Glomerular visceral epithelial cell (primary cell): ENCODE data around the gene HAVCR2.

Source experiments
- DNase-seq: peaks from one replicate; pipeline ENCODE4 v3.0.0-alpha.2; 2016; ENCODE audit errors: extremely low spot score

Gene HAVCR2

DNA sequence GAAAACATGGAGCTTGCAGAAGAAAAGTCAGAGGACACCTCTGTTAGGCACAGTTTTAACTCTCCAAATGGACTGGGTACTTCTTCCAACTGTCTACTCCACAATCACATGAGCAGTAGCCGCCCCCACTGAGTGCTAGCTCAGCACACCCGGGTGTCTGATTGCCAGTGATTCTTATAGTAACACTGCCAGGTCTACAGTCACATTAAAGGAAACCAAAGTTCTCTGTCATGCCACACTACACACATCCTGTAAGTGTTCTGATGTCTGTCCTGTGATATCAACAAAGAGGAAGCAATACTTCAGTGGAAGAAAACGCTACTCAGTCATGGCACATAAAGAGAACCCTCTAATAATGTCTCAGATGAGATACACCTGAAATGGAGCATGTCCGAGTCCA, at the start of gene HAVCR2:
TSS of gene HAVCR2 (minus strand) at position 69 of the 400 bp plus-strand sequence. CDS start at position 8, 61 bp downstream.
- peak; percentile 38 for DNase-seq

DNA sequence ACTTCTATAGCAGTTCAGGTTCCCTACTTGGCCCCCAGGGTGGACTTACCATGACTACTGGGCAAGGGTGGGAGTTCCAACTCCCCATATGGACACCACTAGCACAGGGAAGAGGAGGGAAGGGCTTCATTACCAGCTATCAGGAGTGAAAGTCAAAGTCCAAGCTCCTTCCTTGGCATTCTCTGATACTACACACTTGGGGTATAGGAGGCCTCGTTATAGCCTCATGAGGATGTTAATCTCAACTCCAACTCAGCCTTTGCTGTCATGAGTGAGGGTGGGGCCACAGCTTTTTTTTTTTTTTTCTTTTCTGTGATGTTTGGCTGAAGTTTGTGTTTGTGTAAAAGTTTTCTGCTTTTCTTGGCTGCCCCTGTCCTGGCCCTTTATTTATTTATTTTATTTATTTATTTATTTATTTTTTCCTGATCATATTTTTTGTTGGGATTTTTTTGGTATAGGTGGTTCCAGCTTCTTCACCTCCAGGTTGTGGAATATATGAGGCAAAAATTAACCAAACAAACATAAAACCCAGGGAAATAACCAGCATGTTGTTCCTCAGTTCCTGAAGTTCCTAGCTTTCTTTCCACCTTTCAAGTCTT, 48.5 kb upstream of the HAVCR2 start:
- no peak for DNase-seq

DNA sequence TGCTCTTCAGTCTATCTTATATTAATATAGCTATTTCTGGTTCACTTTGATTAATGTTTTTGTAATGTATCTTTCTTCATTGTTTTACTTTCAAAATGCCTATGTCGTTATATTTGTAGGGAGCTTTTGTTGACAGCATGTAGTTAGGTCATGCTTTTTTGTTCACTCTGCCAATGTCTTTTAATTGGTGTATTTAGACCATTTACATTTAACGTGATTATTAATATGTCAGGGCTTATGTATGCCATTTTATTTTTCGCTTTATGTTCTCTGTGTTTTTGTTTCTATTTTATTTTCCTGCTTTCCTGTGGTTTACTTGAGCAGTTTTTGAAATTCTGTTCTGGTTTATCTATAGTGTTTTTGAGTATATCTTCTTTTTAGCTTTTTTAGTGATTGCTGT, 46.5 kb upstream of the HAVCR2 start:
- DNase-seq = no peak

DNA sequence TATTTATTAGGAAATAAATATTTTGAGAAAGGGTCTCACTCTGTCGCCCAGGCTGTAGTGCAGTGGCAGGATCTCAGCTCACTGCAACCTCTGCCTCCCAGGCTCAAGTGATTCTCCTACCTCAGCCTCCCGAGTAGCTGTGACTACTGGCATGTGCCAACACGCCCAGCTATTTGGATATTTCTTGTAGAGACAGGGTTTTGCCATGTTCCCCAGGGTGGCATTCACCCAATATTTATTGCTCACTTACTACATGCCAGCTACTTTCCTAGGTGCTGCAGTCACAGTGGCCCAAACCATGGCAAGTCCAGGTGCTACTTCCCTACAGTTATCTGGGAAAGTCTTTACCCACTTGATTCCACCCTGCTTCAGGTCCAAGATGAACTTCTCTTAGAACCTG, 42.2 kb upstream of the HAVCR2 start:
- DNase-seq = no peak

DNA sequence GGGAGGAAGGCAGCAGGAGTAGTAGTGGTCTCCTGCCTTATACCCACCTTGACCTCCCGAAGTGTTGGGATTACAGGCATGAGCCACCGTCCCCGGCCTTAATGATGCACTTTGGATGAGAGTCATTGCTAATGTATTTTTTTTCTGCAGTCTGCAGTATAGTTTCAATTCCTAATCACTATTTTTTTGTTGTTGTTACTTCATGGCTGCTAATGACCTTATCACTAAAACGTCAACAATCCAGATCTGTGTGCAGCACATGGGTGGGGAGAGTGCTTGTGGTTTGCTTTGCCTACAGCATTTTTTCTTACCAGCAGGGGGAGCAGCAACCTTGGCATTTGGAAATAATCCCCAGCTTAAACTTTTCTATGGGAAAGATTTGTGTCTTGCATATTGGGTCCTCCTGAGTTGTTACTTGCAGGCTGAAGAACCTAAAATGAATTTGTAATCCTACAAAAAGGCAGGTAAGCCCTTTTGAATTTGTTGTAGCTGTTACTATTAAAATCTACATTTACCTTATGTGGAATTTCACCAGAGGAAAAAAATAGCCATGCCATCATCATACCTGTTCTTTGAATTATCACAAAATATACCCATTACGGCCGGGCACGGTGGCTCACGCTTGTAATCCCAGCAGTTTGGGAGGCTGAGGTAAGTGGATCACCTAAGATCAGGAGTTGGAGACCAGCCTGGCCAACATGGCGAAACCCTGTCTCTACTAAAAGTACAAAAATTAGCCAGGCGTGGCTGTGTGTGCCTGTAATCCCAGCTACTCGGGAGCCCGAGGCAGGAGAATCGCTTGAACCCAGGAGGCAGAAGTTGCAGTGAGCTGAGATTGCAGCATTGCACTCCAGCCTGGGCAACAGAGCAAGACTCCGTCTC, 40.1 kb upstream of the HAVCR2 start:
- peak; percentile 78 for DNase-seq

DNA sequence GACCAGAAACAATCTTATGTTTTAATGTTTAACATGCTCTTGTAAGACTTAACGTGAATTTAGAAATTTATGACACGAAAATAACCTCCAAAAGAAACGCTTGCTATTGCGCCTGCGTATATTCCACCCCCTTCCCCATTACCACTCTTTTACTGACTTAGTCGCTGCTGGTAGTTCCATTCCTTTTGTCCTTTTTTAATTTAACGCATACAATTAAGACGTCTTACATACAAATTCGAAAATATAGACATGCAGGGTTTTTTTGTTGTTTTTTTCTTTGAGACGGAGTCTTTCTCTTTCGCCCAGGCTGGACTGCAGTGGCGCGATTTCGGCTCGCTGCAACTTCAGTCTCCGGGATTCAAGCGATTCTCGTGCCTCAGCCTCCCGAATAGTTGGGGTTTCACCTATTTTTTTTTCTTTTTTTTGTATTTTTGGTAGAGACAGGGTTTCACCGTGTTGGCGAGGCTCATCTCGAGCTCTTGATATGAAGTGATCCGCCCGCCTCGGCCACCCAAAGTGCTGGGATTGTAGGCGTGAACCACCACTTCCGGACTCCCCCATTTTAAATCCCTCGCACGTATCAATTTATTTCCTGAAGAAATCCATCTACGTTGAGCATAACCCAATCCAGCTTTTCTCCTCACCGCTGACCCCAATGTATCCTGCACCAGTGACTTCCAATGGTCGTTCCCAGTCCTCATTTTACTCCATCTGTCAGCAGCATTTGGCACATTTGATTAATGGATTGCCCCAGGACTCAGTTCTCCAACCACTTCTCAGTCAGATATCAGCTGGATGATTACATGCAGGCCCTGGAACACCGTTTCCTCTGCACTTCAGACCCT, 34.5 kb upstream of the HAVCR2 start:
- peak; percentile 33 for DNase-seq

DNA sequence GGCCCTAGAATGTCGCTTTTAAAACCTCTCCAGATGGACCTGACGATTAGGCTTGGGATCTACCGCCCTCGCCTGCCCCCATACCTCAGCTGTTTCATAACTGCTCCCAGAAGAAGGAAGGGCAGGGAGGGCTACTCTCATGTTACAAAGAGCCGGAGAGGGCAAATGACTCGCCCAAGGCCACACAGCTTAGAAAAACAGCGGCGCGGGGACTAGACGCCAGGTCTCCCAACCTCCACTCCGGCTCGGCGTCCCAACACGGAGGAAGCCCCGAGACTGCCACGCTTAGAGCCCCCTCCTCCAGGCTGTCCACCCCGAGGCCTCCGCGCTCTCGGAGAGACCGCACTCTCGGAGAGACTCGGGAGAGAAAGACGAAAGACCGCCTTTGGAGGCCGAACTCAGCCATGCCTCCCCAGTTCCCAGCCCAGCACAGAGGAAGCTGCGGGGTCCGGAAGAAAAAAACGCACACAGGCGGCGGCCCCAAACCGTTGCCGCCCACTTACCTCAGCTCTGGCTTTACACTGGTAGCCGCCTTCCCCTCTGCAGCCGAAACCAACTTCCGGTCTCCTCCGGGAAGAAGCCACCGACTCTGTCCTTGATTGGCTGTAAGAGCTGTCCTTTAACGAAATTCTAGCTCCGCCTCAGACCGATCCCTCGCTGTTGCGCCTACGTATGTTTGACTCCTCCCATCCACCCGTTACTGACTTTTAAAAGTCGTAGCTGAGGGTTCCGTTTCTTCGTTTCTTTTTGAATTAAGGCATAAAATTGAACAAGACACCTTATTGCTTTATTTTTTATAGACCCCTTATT, 33.7 kb upstream of the HAVCR2 start, which contains the start of gene MED7:
TSS of gene MED7 (minus strand) at position 549 of the 810 bp plus-strand sequence. CDS start 3,434 bp downstream, outside the sequence.
- peak; percentile 100 for DNase-seq

DNA sequence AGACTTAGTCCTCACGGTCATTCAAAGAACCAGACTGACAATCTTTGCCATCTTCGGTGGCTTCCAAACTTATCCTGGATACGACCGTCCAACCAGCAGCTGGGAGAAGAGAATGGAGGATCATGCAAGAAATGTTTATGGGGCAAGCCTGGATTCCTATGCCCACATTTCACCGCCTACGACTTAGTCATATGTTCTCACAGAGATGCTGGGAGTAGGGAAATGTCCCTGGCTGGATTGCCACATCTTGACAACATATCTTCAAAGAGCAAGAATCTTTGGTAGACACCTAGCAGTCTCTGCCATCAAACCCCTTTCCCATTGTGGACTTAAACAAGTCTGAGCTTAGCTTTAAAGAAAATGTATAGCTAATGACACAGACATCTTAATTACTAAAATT, 28.8 kb upstream of the HAVCR2 start:
- DNase-seq = no peak

DNA sequence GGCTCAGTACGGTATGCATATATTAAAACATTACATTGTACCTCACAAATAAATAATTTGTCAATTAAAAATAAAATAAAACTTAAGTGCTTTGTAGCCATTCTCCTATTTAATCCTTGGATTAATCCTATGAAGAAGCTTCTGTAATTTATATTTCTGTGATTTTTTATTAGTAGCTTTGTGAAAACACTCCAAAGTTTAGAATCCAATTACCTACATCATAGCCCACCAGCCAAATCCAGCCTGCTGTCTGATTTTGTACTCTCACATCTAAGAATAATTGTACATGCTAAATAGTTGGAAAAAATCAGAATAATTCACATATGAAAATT, 23.4 kb upstream of the HAVCR2 start:
- DNase-seq = no peak

DNA sequence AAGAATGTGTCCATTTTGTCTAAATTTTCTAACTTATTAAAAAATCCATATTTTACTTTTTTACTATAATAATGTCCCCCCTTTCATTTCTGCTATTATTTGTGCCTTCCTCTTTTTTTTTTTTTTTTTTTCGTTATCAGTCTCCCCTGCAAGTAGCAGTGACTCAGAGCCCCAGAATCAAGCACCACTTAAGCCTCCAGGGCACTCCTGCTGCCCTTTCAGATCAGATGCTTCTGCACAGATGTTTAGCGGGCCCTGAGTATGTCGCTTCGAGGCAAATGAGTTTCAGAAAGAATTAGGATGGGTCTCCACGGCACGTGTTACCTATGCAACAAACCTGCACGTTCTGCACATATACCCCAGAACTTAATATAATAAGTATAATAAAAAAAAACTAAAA, 22.1 kb upstream of the HAVCR2 start:
- DNase-seq = peak; percentile 43

DNA sequence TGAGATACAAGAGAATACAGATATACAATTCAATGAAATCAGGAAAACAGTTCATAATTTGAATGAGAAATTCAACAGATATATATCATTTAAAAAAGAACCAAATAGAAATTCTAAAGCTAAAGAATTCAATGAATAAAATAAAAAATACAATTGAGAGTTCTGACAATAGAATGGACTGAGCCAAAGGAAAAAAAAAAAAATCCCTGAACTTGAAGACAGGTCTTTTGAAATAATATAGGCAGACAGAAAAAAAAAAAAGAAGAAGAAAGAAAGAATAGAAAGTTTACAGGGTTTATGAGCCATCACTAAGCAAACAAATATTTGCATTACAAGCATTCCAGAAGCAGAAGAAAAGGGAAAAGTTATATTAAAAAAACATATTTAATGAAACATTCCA, 12.9 kb upstream of the HAVCR2 start:
- no peak for DNase-seq

DNA sequence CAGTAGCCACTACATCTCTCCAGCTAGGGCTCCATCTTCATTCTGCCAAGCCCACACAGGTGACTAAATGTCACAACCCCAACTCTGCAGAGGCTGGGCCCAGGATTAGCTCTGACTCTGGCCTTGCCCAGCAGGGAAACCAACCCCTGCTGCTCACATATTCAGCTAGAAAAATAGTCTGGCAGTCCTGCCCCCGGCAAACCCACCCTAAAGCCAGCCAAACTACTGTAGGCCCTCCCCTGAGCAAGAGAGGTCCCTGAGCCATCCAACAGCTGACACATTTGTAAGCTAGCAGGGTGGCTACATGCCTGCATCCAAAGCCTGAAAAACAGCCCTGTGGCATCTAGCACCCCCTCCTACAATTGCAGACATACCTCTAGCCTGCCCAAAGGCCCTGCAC, 11.3 kb upstream of the HAVCR2 start:
- no peak for DNase-seq

DNA sequence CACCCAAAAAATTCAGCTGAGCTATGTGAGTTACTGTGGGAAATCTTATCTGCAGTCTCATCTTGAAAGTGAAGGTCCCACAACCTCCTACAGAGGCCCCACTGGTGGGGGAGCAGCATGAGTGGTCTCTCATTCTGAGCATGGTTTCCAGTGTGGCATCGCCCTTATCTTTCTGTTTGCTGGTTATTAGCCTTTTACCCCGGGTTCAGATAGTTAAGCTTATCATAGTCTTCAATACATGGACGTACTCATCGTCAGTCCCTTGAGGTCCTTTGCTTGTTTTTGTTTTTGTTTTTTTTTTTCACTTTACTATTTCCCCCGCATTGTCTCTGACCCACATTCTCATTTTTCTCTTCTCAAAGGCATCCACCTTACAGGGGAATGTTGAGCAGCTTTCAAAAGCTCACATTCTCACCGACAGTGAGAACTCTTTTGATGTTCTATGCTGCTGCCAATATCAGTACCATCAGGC, 7.7 kb upstream of the HAVCR2 start:
- no peak for DNase-seq

DNA sequence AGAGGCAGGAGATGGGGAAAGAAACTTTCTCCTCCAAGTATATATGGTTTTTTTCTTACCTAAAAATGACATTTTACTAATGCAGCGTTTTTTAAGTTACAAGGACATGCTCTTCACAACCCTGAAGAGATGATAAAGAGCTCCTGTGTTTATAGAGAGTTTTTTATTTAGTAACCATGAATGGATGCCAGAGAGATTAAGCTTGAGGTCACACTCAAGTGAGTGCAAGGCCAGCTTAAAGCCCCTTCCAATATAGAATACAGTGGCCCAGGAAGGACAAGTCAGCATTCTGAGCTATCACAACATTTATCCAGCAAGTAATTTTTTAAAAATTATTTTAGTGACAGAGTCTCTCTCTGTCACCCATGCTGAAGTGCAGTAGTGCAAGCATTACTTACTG, 6.7 kb upstream of the HAVCR2 start:
- no peak for DNase-seq

DNA sequence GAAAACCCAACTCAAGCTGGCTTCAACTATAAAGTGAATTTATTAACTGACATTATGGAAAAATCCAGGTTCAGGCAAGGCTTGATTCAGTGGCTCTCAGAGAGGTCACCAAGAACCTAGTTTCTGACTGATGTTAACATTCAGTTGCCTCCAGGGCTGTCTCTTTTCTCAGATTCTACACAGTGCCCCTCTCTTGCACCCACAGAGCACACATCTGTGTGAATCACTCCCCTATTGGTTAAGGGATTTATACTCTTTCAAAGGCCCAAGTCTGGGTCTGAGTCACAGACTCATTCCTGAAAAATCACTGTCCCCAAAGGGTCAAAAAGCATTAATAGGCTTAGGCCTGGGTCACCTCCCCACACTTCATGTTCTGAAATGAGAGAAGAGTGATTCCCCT, 6.2 kb upstream of the HAVCR2 start:
- no peak for DNase-seq

DNA sequence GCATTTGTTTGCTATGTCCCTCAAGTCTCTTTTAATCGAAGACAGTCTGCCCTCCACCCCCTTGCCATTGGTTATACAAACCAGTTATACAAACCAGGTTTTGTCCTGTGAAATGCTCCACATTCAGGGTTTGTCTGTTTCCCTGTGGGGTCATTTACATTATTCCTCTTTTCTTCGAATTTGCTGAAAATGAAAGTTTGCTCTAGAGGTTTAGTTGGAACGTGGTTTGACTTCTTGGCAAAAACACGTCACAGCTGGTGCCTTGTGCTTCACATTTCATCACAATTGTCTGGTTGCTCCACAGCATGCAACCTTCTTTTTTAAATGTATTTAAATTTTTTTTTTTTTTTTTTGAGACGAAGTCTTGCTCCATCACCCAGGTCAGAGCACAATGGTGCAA, 4.2 kb upstream of the HAVCR2 start:
- no peak for DNase-seq

DNA sequence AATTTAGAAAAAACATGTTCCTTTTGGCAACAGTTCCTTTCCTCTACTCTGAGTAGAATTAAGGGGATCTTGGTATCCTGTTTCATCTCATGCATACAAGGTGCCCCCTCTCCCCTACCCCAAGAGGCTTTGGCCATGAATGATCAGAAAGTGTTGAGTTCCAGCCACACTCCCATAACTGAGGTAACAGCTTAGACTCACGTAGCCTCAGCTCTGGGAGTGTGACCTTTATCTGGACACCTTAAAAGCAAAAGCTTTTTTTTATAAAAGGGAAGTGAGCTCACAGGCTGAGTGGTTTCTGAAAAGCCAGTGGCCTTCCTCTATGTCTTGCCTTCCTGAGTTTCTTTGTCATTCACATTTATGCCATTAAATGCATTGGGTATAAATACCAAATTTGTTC, 900 bp upstream of the HAVCR2 start:
- DNase-seq = no peak

DNA sequence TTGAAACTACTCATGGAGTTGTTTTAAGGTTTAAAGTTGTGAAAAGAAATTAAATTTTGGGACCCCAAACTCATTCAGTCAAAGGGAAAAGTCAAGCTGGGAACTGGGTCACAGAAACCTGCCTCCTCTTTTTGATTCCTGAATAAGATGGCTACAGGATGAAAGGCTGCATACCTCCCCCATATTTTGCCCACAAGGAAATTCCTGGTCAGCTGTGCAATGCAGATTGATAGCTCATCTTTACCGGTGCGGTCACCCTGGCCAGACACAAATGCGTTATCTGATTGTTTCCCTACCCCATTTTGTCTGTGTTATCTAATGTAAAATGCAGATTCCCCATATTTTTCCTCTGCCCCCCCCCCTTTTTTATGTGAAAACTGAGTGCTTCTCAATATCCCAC, 1.3 kb downstream of the HAVCR2 start:
- DNase-seq = peak; percentile 84

DNA sequence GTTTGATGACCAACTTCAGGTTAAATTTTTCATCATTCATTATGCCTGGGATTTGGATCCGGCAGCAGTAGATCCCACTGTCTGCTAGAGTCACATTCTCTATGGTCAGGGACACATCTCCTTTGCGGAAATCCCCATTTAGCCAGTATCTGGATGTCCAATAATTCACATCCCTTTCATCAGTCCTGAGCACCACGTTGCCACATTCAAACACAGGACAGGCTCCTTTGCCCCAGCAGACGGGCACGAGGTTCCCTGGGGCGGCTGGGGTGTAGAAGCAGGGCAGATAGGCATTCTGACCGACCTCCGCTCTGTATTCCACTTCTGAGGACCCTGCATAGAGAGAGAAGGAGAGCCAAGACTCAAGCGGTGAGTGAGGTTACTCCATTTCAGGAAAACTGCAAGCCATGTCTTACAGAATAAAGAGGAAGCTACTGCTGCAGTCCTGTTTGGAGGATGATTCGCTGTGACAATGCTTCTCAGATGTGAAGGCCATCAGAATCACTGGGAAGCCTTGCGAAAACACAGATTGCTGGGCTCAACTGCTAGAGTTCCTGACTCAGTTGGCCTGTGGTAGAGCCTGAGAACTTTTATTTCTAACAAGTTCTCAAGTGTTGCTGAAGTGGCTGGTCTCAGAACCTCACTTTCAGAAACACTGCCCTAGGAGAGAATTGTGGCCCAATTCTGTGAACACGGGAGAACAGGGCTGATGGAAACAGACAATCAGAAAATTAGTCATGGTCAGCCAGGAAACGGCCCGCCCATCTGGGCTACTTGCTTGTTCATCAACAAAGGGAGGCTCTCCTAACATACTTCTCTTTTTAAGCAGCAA, 2.0 kb downstream of the HAVCR2 start:
- DNase-seq = peak; percentile 63

DNA sequence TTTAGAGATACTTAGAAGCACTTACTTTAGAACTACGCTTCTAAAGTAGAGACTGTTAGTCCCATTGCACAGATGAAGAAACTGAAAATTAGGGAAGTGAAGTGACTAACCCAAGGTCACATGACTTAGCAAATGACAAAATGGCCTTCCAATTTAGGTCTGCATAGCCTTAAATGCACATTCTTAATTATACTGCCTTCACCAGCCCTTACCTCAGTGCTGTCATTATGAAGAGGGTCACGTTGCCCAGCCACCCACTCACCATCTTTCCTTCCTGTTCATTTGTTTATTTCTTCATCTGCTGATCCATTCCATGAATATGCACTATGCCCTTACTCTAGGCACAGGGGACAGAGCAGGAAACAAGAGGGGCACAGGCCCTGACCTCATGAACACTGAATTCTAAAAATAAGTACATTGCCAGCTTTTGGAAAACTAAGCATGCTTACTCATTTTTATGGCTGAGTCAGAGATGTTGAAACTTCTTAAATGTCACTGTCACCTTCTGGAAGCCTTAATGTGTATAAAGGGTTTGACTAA, 8.6 kb downstream of the HAVCR2 start:
- peak; percentile 29 for DNase-seq
